22Rv1 (cell line): ENCODE results near the gene OLIG2.

Experiments
- ZFX ChIP-seq: fragments of 450-650 bp; IDR thresholded peaks from 2 replicates; pipeline ENCODE4 v1.6.1; 2017; ENCODE audit warnings: antibody characterized with exemption, borderline replicate concordance
- TF ChIP-seq, protein P1 (sequence below): fragments of 450-650 bp; IDR thresholded peaks from 2 replicates; pipeline ENCODE4 v1.5.1; 2017; ENCODE audit warnings: mild to moderate bottlenecking

DNA sequence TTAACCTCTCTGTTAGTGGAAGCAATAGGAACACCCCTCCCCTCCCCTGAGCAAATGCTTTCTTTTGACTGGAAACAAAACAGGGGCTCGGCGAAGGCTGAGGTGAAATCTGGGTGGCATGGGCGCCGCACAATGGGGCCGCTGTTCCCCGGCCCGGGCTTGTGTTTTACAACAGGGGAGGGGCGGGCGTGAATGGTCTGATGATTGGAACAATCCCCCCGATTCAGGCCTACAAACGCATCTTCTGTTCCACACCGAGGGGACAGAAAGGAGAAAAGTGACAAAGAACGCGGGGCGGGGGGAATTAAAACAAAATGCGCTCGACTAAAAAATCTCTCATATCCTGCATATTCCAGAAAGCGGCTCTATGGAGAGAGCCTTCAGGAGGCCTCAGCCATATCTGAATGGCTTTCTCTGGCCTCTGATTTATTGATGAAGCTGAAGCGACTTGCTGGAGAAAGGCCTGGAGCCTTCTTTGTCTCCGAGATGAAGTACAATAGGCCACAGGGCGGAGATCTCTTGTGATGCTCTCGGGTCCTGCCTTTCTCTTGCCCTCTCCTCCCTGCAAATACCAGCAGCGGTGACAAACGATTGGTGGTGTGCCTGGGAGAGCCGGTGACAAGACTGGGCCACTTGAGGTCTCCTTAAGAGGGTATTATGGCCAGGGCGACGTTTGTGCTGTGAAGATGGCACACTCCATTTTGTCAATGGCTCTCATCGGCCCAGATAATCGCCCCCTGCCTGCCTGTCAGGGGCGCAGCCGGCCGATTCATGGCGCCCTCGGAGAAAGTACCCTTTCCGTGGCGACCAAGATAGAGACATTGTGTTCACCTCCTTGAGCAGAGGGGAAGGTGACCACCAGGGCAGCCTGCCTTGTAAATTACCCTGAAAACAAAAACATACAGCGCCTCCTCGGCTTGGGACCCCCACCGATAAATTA lies 47.1 kb upstream of the OLIG2 start:
- TF ChIP-seq, protein P1, sequence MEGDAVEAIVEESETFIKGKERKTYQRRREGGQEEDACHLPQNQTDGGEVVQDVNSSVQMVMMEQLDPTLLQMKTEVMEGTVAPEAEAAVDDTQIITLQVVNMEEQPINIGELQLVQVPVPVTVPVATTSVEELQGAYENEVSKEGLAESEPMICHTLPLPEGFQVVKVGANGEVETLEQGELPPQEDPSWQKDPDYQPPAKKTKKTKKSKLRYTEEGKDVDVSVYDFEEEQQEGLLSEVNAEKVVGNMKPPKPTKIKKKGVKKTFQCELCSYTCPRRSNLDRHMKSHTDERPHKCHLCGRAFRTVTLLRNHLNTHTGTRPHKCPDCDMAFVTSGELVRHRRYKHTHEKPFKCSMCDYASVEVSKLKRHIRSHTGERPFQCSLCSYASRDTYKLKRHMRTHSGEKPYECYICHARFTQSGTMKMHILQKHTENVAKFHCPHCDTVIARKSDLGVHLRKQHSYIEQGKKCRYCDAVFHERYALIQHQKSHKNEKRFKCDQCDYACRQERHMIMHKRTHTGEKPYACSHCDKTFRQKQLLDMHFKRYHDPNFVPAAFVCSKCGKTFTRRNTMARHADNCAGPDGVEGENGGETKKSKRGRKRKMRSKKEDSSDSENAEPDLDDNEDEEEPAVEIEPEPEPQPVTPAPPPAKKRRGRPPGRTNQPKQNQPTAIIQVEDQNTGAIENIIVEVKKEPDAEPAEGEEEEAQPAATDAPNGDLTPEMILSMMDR = no peak
- no peak for TF ChIP-seq ZFX
